Activated naive CD8-positive, alpha-beta T cell (primary cell): ENCODE results near the gene ANKRD27.
"Not testable (repeated sequence)": the region's sequence is repeated elsewhere in the genome, so short reads cannot be mapped to it uniquely, and the experiment has no call there.

Experiments
- H3K27ac Mint-ChIP-seq: one replicate; pipeline ENCODE4 v1.8.0; 2021; ENCODE audit warnings: mixed read lengths
- H3K27me3 Mint-ChIP-seq: one replicate; pipeline ENCODE4 v1.8.0; 2021; ENCODE audit warnings: mixed read lengths
- H3K36me3 Mint-ChIP-seq: one replicate; pipeline ENCODE4 v1.8.0; 2021; ENCODE audit warnings: mixed read lengths
- H3K4me1 Mint-ChIP-seq: one replicate; pipeline ENCODE4 v1.8.0; 2021; ENCODE audit warnings: low read depth, mixed read lengths
- H3K4me3 Mint-ChIP-seq: one replicate; pipeline ENCODE4 v1.8.0; 2021; ENCODE audit warnings: mild to moderate bottlenecking, mixed read lengths
- H3K9me3 Mint-ChIP-seq: one replicate; pipeline ENCODE4 v1.8.0; 2021; ENCODE audit warnings: low read depth, mixed read lengths

Gene ANKRD27

DNA sequence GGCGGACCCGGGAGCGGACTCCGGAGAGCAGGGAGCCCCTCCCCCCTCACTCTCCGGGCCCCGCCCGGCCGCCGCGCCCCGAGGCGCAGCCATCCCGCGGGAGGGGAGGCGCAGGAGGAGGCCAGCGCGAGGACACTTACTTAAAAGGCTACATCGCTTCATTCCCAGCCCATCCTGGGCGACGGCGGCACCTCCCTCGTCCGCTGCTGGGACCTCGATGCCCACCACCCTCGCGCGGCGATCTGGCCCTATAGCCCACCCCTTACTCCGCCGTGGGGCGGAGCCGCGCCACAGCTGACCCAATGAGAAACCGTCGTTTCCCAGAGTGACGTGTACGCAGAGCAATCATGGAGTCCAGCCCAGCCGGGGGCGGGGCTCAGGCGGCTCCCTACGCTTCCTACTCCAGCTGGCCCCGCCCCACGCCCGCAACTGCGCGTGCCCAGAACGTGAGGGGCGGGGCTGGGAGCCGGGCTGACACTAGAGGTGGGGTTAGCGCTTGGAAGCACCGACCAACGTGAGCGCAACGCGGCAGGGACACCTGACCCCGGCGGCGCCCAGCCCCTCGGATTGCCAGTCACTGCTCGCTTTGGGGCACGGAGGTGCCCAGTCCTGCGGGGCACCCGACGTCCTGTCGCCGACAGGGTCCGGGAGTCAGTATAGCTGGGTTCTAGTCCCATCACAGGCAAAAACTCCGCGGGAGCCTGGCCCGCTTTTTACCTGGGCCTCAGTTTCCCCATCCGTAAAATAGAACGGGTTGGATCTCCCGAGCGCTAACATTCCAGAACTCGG, at the start of gene ANKRD27:
TSS of gene ANKRD27 (minus strand) at position 250 of the 789 bp plus-strand sequence. CDS start 16,165 bp downstream, outside the sequence.
- peaks cover under 1% of the 10 kb centered on the region for H3K36me3 Mint-ChIP-seq
- peak within 1 kb of the TSS; percentile 96 for H3K4me3 Mint-ChIP-seq
- peaks cover 6% of the 10 kb centered on the region for H3K27me3 Mint-ChIP-seq
- H3K9me3 Mint-ChIP-seq, result no peaks in the 10 kb centered on the region
- H3K27ac Mint-ChIP-seq, result peak within 1 kb of the TSS; percentile 82
- H3K4me1 Mint-ChIP-seq, result peaks cover 35% of the 10 kb centered on the region

DNA sequence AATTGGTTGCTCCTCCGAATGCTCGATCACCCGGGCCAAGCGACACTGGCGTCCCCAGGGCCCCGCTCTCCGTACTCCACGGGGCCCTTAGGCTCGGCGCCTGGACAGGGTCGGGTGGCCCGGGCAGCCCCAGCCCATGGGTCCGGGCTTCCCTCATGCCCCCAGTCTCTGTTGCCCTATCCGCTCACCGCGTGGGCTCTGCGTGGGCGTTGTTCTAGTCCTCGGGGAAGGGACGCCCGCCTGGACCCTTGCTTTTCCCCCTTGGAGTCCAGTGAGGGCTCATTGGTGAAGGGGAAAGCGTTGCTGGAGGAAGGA, 45.9 kb upstream of the ANKRD27 start:
- Mint-ChIP-seq H3K9me3 (no peaks in the 10 kb centered on the region), H3K27me3 (no peaks in the 10 kb centered on the region), H3K4me1 (peaks cover 2% of the 10 kb centered on the region), H3K4me3 (no peak overlapping the region), H3K27ac (no peak overlapping the region), H3K36me3 (peaks cover 3% of the 10 kb centered on the region)

DNA sequence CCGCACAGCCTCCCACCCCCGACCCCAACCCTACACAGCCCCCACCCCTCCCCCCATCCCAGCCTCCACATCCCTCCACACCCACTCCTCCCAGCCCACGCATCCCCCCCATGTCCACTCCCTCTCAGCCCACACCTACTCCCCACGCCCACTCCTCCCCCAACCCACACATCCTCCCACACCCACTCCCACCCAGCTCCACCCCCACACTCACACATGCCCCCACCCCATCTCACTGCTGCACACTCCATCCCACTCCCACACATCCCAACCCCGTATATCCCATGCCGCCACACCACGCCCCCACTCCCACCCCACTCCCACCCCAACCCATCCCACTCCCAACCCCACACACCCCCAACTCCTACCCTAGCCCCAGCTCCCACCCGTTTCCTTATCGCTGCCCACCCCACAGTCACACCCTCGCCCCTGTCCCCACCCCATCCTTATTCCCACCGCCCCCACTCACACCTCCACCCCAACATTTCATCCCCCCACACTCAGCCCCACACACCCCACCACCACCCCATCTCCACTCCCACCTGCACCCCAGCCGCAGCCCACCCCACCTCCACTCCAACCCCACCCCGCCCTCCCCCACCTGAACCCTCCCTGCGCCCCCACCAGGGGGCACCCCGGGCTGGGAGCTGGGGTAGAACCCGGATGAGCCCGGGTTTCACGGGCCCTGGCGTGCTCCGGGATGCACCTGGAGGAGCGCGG, 45.4 kb upstream of the ANKRD27 start:
- Mint-ChIP-seq H3K4me3 (no peak overlapping the region), H3K36me3 (peaks cover 3% of the 10 kb centered on the region), H3K27ac (no peak overlapping the region), H3K4me1 (peaks cover 2% of the 10 kb centered on the region), H3K9me3 (no peaks in the 10 kb centered on the region), H3K27me3 (no peaks in the 10 kb centered on the region)

DNA sequence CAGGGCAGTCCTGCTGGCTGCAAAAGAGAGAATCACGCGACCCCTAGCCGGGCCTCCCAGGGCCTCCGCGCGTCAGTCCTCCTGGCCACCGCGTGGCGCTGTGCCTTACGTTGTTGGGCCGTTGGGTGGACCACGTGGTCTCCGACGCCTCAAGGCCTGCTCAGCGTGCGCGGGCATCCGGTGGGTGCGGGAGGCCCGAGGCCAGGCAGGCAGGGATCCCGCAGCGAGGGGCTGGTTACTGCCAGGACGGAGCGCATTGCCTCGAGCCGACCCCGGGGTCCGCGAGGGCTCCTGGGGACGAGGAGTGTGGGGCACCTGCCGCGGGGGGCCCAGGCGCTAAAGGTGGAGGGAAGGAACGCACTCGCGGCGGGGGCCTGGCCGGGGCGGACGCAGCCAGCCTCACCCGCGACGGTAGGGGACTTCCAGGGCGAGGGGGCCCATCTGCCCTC, 44.7 kb upstream of the ANKRD27 start, which contains the start of gene TDRD12:
TSS of gene TDRD12 (plus strand) at position 157 of the 449 bp plus-strand sequence. CDS start 306 bp downstream, outside the sequence.
- no peaks in the 10 kb centered on the region for H3K27me3 Mint-ChIP-seq
- H3K4me3 Mint-ChIP-seq, result no peak within 1 kb of the TSS
- H3K27ac Mint-ChIP-seq, result no peak within 1 kb of the TSS
- peaks cover 8% of the 10 kb centered on the region for H3K36me3 Mint-ChIP-seq
- peaks cover 2% of the 10 kb centered on the region for H3K4me1 Mint-ChIP-seq
- H3K9me3 Mint-ChIP-seq, result no peaks in the 10 kb centered on the region

DNA sequence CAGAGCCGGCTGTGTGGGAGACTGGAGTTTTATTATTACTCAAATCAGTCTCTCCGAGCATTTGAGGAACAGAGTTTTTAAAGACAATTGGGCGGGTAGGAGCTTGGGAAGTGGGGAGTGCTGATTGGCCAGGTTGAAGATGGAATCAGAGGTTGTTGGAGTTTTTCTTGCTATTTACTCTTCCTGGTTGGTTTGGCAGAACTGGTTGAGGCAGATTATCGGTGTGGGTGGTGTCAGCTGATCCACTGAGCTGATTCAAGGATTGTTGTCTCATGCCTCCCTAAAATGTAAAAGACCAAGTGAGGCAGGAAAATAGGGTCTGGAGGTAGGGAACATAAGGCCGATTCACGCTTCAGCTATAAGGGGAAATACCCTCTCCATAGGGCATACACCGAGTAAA, 43.3 kb upstream of the ANKRD27 start:
- Mint-ChIP-seq H3K27me3 (no peaks in the 10 kb centered on the region), H3K27ac (no peak overlapping the region), H3K9me3 (no peaks in the 10 kb centered on the region), H3K4me1 (peaks cover 2% of the 10 kb centered on the region), H3K4me3 (no peak overlapping the region), H3K36me3 (peaks cover 9% of the 10 kb centered on the region)

DNA sequence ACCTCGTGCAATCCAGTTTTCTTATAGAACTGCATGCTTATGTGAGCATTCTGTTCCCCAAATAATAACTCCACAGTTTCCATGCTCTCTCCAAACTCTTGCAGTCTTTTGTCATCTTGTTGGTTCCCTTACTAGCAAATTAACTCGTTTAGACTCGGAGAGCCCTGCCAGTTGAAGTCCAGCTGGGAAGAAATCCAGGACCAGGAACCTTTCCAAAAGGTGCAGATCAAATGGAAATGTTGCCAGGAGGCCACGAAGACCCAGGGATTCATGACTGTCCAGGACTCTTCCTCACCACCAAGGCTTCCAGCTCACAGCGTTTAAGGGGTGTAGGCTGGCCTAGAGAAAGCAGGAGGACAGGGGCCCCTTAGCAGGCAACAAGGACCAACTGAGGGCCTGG, 42.5 kb upstream of the ANKRD27 start:
- H3K27ac Mint-ChIP-seq, result peak overlapping the region; percentile 22

DNA sequence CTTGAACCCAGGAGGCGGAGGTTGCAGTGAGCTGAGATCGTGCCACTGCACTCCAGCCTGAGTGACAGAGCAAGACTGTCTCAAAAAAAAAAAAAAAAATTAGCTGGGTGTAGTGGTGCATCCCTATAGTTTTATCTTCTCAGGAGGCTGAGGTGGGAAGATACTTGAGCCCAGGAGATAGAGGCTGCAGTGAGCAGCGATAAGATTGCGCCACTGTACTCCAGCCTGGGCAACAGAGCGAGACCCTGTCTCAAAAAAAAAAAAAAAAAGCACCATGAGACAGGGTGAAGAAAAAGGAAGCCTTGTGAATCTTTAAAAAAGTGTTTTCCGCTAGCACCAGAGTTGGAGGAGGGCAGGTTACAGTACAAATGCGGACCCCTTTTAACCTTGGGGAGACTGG, 41.2 kb upstream of the ANKRD27 start:
- H3K4me3 Mint-ChIP-seq, H3K9me3 Mint-ChIP-seq, H3K27me3 Mint-ChIP-seq, H3K27ac Mint-ChIP-seq, H3K36me3 Mint-ChIP-seq, H3K4me1 Mint-ChIP-seq: not testable (repeated sequence)

More for the DNA sequence above, 42.5 kb upstream of the ANKRD27 start:
- H3K9me3 Mint-ChIP-seq, result no peaks in the 10 kb centered on the region
- peaks cover 9% of the 10 kb centered on the region for H3K36me3 Mint-ChIP-seq
- no peaks in the 10 kb centered on the region for H3K27me3 Mint-ChIP-seq
- peaks cover 2% of the 10 kb centered on the region for H3K4me1 Mint-ChIP-seq
- H3K4me3 Mint-ChIP-seq, result no peak overlapping the region

DNA sequence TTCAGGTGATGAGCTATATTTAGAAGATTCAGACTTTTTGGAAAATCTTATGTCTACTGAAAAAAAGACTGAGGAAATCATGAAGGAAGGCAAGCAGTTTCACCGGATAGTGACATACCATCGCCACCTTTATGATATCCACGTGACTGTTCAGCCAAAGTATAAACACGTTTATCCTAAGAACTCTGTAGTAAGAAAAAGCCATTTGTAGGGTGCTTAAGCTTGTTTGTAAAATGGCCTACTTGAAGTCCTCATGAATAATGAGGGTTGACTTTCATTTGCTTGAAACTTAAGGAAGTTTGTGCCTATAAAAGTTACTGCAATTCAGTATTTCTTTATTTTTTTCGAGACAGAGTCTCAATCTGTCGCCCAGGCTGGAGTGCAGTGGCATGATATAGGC, 36.8 kb upstream of the ANKRD27 start:
- H3K9me3 Mint-ChIP-seq, result no peaks in the 10 kb centered on the region
- no peak overlapping the region for H3K4me3 Mint-ChIP-seq
- no peaks in the 10 kb centered on the region for H3K27me3 Mint-ChIP-seq
- peaks cover 18% of the 10 kb centered on the region for H3K4me1 Mint-ChIP-seq
- H3K27ac Mint-ChIP-seq, result no peak overlapping the region
- H3K36me3 Mint-ChIP-seq, result peaks cover 7% of the 10 kb centered on the region

DNA sequence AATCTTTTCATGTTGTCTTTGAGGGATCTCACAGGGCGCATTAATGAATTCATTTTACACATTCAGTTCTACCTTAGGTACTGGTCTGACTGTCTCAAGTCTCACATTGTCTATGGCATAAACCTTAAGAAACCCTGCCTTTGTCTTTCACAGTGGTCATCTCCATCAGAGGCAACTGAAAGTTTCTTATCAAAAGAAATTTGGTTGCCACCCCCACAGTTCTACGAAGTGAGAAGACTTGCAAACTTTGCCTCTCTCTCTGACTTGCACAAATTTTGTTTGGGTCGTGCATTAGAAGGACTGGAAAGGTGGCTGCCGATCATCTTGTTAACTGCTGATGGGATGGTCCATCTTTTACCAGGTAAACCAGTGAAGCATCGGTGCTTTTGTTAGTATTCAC, 34.1 kb upstream of the ANKRD27 start:
- peaks cover 3% of the 10 kb centered on the region for H3K36me3 Mint-ChIP-seq
- no peaks in the 10 kb centered on the region for H3K27me3 Mint-ChIP-seq
- peak overlapping the region; percentile 59 for H3K27ac Mint-ChIP-seq
- peaks cover 18% of the 10 kb centered on the region for H3K4me1 Mint-ChIP-seq
- no peak overlapping the region for H3K4me3 Mint-ChIP-seq
- H3K9me3 Mint-ChIP-seq, result no peaks in the 10 kb centered on the region

DNA sequence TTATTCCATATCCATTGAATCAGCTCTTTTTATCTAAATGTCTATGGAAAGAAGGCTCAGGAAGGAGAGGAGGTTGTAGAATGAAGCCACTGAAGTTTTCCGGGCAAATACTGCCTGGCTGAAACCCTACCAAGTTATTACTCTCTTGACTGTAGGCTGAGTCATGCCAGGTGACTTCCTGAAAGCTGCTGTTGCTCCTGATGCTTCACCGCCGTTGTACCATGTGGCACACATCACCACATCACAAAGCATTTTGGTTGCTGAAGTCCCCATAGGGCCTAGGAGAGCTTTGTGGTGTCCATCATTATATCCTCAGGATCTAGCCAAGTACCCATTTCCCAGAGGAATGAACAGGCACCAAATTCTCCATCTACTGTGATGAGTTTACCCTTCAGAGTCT, 33.5 kb upstream of the ANKRD27 start:
- peaks cover 20% of the 10 kb centered on the region for H3K4me1 Mint-ChIP-seq
- no peaks in the 10 kb centered on the region for H3K9me3 Mint-ChIP-seq
- H3K27me3 Mint-ChIP-seq, result no peaks in the 10 kb centered on the region
- H3K36me3 Mint-ChIP-seq, result peaks cover 6% of the 10 kb centered on the region
- peak overlapping the region; percentile 59 for H3K27ac Mint-ChIP-seq
- no peak overlapping the region for H3K4me3 Mint-ChIP-seq

DNA sequence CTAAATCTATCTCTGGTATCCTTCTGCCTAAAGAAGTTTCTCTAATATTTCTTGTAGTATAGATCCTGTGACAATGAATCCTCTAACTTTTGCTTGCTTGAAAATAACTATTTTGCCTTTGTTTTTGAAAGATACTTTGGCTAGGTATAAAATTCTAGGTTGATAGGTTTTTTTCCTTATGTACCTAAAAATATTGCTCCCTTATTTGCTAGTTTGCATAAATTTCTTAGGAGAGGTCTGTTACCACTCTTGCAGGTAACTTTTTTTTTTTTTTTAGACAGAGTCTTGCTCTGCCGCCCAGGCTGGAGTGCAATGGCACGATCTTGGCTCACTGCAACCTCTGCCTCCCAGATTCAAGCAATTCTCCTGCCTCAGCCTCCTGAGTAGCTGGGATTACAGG, 29.0 kb upstream of the ANKRD27 start:
- H3K27me3 Mint-ChIP-seq, H3K27ac Mint-ChIP-seq, H3K4me3 Mint-ChIP-seq, H3K9me3 Mint-ChIP-seq: not testable (repeated sequence)
- H3K36me3 Mint-ChIP-seq, result peaks cover 17% of the 10 kb centered on the region
- peaks cover 29% of the 10 kb centered on the region for H3K4me1 Mint-ChIP-seq

DNA sequence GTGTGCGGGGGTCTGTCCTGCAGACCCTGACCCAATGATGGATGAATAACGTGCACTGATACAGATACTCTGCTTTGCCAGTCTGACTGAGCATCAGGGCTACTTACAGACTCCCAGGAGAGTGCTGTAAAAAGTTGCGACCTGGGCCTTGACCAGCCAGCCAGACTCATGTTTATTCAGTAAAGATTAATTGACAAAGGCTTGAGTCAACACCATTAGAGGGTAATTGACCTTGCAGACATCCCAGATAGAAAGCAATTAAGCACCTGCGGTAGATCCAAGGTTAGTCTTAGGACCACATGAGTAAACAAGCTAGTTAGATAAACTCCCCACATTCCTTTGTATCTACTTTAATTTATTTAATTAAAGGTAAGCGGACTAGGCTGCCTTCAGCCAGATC, 27.0 kb upstream of the ANKRD27 start:
- H3K27ac Mint-ChIP-seq, result no peak overlapping the region
- no peaks in the 10 kb centered on the region for H3K27me3 Mint-ChIP-seq
- peaks cover 31% of the 10 kb centered on the region for H3K4me1 Mint-ChIP-seq
- peaks cover 3% of the 10 kb centered on the region for H3K9me3 Mint-ChIP-seq
- H3K36me3 Mint-ChIP-seq, result peaks cover 32% of the 10 kb centered on the region
- no peak overlapping the region for H3K4me3 Mint-ChIP-seq

DNA sequence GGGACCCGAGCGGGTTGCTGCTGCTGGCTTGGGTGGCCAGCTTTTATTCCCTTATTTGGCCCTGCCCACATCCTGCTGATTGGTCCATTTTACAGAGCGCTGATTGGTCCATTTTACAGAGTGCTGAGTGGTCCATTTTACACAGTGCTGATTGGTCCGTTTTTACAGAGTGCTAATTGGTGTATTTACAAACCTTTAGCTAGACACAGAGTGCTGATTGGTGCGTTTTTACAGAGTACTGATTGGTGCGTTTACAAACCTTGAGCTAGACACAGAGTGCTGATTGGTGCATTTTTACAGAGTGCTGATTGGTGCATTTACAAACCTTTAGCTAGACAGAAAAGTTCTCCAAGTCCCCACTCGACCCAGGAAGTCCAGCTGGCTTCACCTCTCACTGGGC, 25.1 kb upstream of the ANKRD27 start:
- Mint-ChIP-seq H3K36me3 (peaks cover 38% of the 10 kb centered on the region), H3K4me1 (peaks cover 46% of the 10 kb centered on the region)
- H3K27me3 Mint-ChIP-seq, H3K4me3 Mint-ChIP-seq, H3K9me3 Mint-ChIP-seq, H3K27ac Mint-ChIP-seq: not testable (repeated sequence)

DNA sequence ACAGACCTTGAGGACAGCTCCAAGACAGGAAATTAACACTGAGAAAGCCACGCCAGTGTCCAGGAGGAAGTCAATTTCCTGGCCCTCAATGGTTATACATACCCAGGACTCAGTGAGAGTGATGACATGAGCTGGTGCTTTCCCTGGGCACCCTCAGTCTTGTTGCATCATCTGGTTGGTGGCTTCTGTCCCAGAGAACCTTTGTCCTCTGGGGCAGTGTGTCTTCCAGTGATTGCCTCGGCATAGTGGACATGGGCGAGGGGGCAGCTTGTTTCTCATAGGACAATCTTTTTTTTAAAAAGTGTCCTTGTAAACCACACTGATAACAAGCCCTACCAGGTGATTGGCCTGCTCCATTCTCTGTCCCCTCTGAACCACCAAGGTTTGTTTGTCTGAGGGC, 21.8 kb upstream of the ANKRD27 start:
- peaks cover 65% of the 10 kb centered on the region for H3K4me1 Mint-ChIP-seq
- not testable (repeated sequence) for H3K27me3 Mint-ChIP-seq, H3K9me3 Mint-ChIP-seq, H3K4me3 Mint-ChIP-seq
- H3K36me3 Mint-ChIP-seq, result peaks cover 31% of the 10 kb centered on the region
- peak overlapping the region; percentile 34 for H3K27ac Mint-ChIP-seq

DNA sequence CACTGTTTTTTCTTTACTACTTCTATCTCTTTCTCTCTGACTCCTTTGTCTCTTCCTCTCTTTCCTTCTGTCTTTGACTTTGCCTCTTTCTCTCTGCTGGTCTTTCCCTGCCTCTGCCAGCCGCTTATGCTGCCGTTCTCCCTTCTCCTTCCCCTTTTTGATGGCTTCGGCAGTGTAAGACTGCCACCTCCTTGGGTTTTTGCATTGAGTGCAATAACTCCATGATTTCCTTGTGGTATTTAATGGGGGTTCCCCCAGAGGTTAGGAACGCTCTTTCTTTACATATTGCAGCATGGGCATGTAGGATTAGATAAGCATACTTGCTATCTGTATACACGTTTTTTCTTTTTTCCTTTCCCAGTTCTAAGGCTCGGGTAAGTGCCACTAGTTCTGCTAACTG, 20.5 kb upstream of the ANKRD27 start:
- H3K9me3 Mint-ChIP-seq, H3K27me3 Mint-ChIP-seq: not testable (repeated sequence)
- Mint-ChIP-seq H3K4me3 (peak overlapping the region; percentile 99), H3K4me1 (peaks cover 67% of the 10 kb centered on the region), H3K36me3 (peaks cover 31% of the 10 kb centered on the region), H3K27ac (peak overlapping the region; percentile 46)
